ENCODE results near the gene TNS2. TPM values are rescaled to one million over a fixed set of nuclear protein-coding genes. Genes with fewer than 3 reads are reported as not detected.

The TNS2 gene
- total and polyA plus RNA-seq, 11 donors: 56.0 to 193 (median 88.4) TPM

DNA sequence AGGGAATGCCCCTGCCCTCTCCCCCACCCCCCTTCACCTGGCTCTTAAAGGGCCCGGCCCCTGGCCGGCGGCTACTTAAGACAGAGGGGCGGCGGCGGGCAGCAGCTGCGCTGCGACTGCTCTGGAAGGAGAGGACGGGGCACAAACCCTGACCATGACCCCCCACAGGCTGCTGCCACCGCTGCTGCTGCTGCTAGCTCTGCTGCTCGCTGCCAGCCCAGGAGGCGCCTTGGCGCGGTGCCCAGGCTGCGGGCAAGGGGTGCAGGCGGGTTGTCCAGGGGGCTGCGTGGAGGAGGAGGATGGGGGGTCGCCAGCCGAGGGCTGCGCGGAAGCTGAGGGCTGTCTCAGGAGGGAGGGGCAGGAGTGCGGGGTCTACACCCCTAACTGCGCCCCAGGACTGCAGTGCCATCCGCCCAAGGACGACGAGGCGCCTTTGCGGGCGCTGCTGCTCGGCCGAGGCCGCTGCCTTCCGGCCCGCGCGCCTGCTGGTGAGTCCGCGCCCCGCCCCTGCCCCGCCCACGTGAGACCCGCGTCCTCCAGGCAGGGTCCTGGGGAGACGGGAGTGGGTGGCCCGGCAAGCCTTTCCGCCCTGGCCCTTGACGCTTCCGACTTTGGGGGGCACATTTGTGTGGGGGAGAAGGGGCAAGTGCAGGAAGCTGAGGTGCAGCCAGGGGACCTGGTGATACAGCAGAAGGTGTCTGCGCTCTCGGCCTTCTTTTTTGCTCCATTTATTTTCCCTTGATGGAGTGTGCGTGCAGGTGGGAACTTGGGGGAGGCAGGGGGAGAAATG, 47.9 kb downstream of the TNS2 start, which contains the start of gene IGFBP6:
Gene IGFBP6 (plus strand): TSS at position 104 of the 790 bp plus-strand sequence. CDS start 51 bp downstream, at position 155.
- intact Hi-C loops (cut with DNase I): loop anchor here in 9 of 10 donors (1.0 to 5.0 kb wide), 9 partner anchors 17 to 59 kb away; partner anchors contain the start of genes SPRYD3 (in 2 of the 9) and TNS2 (in 1 of the 9)
- WGBS, 4 donors: 1 to 2% (median 1%) methylated on average over 45 to 51 of the region's 51 CpGs
- Histone ChIP-seq H3K36me3 (peaks cover 0 to 23% (median 10%) of the 10 kb centered on the region in 9 donors), H3K27ac (peak within 1 kb of the TSS; percentile 79 to 96 (median 86)), H3K9me3 (no peaks in the 10 kb centered on the region), H3K27me3 (no peaks in the 10 kb centered on the region), H3K4me1 (peaks cover 3 to 52% (median 34%) of the 10 kb centered on the region in 12 donors), H3K4me3 (peak within 1 kb of the TSS; percentile 41 to 73 (median 64))
- TF ChIP-seq, protein P1, sequence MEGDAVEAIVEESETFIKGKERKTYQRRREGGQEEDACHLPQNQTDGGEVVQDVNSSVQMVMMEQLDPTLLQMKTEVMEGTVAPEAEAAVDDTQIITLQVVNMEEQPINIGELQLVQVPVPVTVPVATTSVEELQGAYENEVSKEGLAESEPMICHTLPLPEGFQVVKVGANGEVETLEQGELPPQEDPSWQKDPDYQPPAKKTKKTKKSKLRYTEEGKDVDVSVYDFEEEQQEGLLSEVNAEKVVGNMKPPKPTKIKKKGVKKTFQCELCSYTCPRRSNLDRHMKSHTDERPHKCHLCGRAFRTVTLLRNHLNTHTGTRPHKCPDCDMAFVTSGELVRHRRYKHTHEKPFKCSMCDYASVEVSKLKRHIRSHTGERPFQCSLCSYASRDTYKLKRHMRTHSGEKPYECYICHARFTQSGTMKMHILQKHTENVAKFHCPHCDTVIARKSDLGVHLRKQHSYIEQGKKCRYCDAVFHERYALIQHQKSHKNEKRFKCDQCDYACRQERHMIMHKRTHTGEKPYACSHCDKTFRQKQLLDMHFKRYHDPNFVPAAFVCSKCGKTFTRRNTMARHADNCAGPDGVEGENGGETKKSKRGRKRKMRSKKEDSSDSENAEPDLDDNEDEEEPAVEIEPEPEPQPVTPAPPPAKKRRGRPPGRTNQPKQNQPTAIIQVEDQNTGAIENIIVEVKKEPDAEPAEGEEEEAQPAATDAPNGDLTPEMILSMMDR (IDR thresholded peaks at IDR 0.05): peak in 4 of 12 donors; percentile 18 to 24 (median 20)
- peak in 1 of 2 donors; percentile 29 for TF ChIP-seq POLR2A (IDR thresholded peaks at IDR 0.05)
- DNase-seq: peak; percentile 71 to 89 (median 77)
- peak; percentile 14 to 68 (median 56) for ATAC-seq

DNA sequence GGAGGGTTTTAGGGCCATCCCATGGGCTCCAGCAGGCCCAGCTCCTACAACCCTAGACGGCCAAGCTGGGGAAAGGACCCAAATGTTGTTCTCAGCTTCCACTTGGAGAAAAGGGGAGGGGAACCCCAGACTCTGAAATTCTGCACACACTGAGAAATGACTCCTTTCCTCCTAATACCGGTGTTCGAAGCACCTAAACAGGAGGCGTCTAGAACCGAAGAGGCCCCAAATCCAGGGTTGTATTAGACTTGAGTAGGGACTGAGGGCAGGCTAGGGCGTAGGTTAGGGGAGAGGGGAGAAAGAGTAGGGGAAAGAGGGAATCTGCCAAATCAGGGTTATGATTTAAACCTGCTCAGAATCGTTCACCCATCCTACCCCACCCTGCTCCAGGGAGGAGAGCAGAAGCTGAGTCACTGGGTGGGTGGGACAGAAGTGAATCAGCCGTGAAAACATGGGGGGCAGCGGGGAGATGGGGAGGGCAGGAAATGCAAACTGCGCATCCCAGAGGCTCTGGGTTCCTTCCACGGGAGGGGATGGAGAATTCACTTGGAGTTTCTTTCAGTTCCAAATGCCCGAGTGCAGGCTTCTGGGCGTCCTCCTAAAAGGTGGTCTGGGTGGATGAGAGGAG, 48.6 kb downstream of the TNS2 start:
- no peaks in the 10 kb centered on the region for H3K9me3 ChIP-seq
- H3K36me3 ChIP-seq: peaks cover 0 to 26% (median 10%) of the 10 kb centered on the region in 9 donors
- peak in 3 of 4 donors; percentile 29 to 55 (median 48) for ATAC-seq
- H3K4me1 ChIP-seq: peaks cover 3 to 59% (median 34%) of the 10 kb centered on the region in 12 donors
- TF ChIP-seq POLR2A (IDR thresholded peaks at IDR 0.05): no peak
- TF ChIP-seq, protein P1 (IDR thresholded peaks at IDR 0.05): no peak
- H3K4me3 ChIP-seq: peak overlapping the region in 11 of 12 donors; percentile 41 to 73 (median 65)
- peak overlapping the region; percentile 79 to 96 (median 86) for H3K27ac ChIP-seq
- 33 to 39% (median 36%) methylated on average over 13 of the region's 13 CpGs for WGBS, 4 donors
- no peaks in the 10 kb centered on the region for H3K27me3 ChIP-seq
- DNase-seq: peak in 2 of 5 donors; percentile 47 to 68
- intact Hi-C loops (cut with DNase I): loop anchor here in 8 of 10 donors (1.0 to 5.0 kb wide), 6 partner anchors 32 to 60 kb away; partner anchors contain the start of gene TNS2 (in 1 of the 8)

DNA sequence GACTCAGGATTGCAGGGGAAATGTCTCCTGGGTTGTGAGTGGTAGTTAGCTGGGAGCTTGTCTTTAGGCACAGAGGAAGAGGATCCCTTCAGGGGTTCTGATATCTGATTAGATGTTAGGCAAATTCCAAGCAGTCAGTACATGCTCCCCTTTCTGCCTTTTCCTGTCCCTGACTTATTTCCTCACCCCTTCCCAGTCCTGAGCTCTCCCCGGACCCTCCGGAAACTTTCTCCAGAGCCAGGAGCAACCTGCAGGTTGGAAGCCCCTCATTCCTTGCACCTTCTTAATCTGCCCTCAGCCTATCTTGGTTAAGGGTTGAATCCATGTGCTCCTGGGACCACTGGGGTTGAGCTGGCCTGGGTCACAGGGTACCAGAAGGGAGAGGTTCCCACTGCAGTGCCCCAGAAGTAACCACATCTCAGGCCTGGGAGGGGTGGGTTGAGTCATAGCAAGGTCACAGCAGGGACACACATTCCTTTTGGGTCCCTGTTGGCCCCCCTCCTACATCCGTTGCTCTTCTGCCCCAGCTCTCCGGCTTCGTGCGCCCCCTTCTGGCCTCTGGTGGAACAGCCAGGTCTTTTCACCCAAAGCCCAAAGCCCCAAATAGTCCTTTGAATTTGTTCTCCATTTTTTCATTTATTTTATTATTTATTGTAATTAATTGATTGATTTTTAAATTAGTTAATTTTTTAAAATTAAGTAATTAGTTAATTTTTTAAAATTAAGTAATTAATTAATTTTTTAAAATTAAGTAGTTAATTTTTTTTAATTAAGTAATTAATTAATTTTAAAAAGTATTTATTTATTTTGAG, 49.4 kb downstream of the TNS2 start:
- Histone ChIP-seq H3K27ac (peak overlapping the region; percentile 79 to 96 (median 86)), H3K36me3 (peaks cover 0 to 26% (median 10%) of the 10 kb centered on the region in 9 donors), H3K27me3 (no peaks in the 10 kb centered on the region), H3K9me3 (no peaks in the 10 kb centered on the region), H3K4me3 (peak overlapping the region in 8 of 12 donors; percentile 57 to 73 (median 67)), H3K4me1 (peaks cover 3 to 63% (median 34%) of the 10 kb centered on the region in 12 donors)
- DNase-seq: peak; percentile 90 to 94 (median 93)
- intact Hi-C loops (cut with DNase I): loop anchor here (1.0 to 5.0 kb wide), 6 partner anchors 32 to 60 kb away; partner anchors contain the start of gene TNS2 (in 1 of the 10)
- ATAC-seq: peak; percentile 71 to 85 (median 82)
- 14 to 21% (median 15%) methylated on average over 6 of the region's 6 CpGs for WGBS, 4 donors
- peak in 1 of 2 donors; percentile 35 for TF ChIP-seq POLR2A (IDR thresholded peaks at IDR 0.05)
- TF ChIP-seq, protein P1 (IDR thresholded peaks at IDR 0.05): peak; percentile 91 to 100 (median 98)

Data from heart left ventricle (tissue), 16 donors.